ENCODE measurements around the gene SERPINA6. TPM values are rescaled to one million over a fixed set of nuclear protein-coding genes. Genes with fewer than 3 reads are reported as not detected.
"Not testable (repeated sequence)": the region's sequence is repeated elsewhere in the genome, so short reads cannot be mapped to it uniquely, and the experiment has no call there.

SERPINA6 gene
- polyA plus RNA-seq, 1 donor from 2014 or later, result not detected

DNA sequence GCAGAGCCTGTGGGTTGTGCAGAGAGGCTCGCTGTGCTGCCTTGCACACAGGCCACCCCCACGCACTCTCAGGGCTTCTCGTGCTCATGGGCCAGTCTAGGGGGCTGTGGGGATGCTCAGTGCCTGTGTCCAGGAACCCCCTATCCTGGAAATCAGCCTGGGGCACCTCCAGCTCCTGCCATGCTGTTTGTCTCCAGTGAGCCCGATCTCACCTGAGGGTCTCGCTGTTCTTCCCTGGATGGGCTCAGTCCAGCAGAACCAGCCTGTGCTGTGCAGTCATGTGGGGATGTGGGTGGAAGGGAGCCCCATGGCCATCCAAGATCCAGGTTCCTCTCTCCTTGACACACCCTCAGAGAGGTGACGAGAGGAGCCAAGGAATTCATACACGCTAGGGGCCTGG, 38.5 kb upstream of the SERPINA6 start:
- Mint-ChIP-seq H3K36me3 (no peaks in the 10 kb centered on the region), H3K27me3 (peaks cover 6% of the 10 kb centered on the region), H3K4me1 (no peaks in the 10 kb centered on the region), H3K4me3 (no peak overlapping the region), H3K9me3 (peaks cover 0 to 2% (median under 1%) of the 10 kb centered on the region in 3 donors), H3K27ac (no peak overlapping the region)

DNA sequence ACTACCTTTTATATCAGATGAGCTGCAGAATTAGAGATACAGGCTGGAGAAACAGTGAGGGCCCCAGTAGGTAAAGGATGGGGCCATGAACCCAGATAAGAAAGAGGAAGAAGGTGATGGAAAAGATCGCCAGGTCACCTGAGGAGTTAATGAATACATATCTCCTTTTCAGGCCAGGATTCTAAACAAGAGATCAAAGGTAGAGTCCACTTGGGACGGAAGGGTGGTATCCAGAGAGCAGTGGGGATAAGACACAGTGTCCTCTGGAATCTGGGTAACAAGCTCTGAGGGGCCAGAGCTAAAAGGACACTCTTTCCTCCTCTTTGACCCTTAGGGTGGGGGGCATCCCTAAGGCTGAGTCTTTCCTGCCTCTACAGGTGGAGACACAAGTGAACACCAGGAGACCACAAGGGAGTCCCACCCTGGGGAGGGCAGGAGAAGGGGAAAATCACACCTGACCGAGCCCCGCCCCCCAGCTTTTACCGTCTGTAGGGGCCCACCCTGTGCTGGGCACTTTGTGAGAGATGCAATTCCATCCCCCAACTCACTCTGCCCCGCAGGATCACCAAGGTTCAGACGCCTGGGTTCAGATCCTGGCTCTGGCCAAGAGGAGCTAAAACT, 37.9 kb upstream of the SERPINA6 start:
- Mint-ChIP-seq H3K9me3 (peaks cover 0 to 5% (median 4%) of the 10 kb centered on the region in 3 donors), H3K4me1 (peaks cover 0 to 2% (median 0%) of the 10 kb centered on the region in 3 donors), H3K27me3 (peaks cover 6% of the 10 kb centered on the region), H3K27ac (no peak overlapping the region), H3K36me3 (no peaks in the 10 kb centered on the region), H3K4me3 (no peak overlapping the region)

DNA sequence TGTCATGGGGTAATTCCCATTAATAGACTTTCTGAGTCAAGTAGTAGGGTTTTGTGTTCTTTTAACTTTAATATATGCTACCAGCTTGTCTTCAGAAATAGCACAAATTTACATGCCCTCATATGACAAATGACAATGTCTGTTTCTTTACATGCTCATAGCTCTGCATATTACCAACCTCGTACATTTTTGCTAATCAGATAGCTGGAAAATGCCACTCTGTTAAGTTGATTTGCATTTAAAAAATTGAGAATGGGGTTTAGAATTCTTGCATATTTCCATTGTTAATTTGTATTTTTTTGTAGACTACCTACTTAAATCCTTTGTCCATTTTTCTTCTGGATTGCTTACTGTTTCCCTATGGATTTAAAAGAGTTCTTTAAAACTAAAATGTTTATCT, 34.0 kb upstream of the SERPINA6 start:
- no peak overlapping the region for H3K27ac Mint-ChIP-seq

DNA sequence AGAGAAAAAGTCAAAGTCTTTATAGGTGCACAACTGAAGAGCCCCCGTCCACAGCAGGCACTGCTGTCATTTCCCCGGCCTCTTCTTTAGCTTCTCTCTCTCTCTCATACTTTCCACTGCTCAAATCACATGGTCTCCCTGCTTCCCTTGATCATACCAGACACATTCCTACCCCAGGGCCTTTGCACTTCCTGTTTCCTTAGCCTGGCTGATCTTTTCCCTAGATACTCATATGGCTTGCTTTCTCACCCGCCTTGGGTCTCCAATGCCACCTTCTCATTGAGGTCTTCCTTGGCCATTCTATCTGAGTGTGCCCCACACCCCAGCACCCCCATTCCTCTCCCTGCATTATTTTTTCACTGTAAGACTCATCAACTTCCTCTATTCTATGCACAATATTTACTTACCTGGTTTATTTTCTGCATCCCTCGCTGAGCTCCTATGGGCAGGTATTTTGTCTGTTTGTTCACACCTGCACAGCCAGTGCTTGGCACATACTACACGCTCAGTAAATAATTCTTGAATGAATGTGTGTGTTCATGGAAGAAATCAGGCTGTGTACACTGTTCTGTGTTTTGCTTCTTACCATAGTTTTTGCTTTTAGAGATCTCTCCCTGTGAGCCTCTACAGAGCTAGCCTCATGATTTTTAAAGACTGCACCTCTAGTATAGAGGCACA, 33.4 kb upstream of the SERPINA6 start:
- H3K27ac Mint-ChIP-seq, result peak overlapping the region in 1 of 3 donors; percentile 33
- peaks cover 3 to 19% (median 12%) of the 10 kb centered on the region in 3 donors for H3K9me3 Mint-ChIP-seq
- peaks cover 7% of the 10 kb centered on the region for H3K27me3 Mint-ChIP-seq
- H3K4me1 Mint-ChIP-seq, result peaks cover 0 to 6% (median 0%) of the 10 kb centered on the region in 3 donors
- peak overlapping the region in 1 of 4 donors; percentile 2 for H3K4me3 Mint-ChIP-seq
- H3K36me3 Mint-ChIP-seq, result no peaks in the 10 kb centered on the region

More for the DNA sequence above, 34.0 kb upstream of the SERPINA6 start:
- Mint-ChIP-seq H3K9me3 (peaks cover under 1 to 12% (median 9%) of the 10 kb centered on the region in 3 donors), H3K36me3 (no peaks in the 10 kb centered on the region), H3K4me1 (peaks cover 0 to 6% (median 0%) of the 10 kb centered on the region in 3 donors), H3K4me3 (no peak overlapping the region), H3K27me3 (peaks cover 7% of the 10 kb centered on the region)

DNA sequence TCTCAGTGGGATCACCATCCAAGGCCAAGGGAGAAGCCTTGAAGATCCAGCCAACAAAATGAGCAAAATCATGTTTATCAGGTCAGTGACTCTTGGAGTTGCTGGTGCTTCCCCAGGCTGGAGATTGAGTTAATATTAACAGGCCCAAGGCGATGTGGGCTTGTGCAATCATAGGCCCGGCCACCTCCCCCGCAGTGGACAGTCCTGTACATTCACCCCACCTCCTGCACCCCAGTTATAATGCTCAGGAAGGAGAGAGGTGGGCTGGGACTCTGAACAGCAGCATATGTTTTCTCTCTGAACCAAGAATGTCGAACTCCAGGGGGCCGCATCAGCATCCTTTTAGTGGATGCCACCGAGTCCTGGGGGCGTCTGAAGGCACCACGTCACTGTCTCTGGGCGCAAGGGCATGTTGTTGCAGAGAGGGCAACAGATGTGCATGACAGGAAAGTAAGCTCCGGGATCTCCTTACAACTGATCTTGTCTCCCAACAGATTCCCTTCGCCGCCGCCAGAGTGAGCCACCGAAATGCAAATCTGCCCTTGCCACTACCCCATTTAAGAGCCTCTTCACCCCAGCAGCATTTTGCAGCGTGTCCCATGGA, 32.2 kb upstream of the SERPINA6 start:
- H3K9me3 Mint-ChIP-seq, result peaks cover 3 to 19% (median 13%) of the 10 kb centered on the region in 3 donors
- no peak overlapping the region for H3K27ac Mint-ChIP-seq
- H3K4me3 Mint-ChIP-seq, result peak overlapping the region in 1 of 4 donors; percentile 78
- peaks cover 3% of the 10 kb centered on the region for H3K27me3 Mint-ChIP-seq
- no peaks in the 10 kb centered on the region for H3K36me3 Mint-ChIP-seq
- peaks cover 0 to 6% (median 0%) of the 10 kb centered on the region in 3 donors for H3K4me1 Mint-ChIP-seq

DNA sequence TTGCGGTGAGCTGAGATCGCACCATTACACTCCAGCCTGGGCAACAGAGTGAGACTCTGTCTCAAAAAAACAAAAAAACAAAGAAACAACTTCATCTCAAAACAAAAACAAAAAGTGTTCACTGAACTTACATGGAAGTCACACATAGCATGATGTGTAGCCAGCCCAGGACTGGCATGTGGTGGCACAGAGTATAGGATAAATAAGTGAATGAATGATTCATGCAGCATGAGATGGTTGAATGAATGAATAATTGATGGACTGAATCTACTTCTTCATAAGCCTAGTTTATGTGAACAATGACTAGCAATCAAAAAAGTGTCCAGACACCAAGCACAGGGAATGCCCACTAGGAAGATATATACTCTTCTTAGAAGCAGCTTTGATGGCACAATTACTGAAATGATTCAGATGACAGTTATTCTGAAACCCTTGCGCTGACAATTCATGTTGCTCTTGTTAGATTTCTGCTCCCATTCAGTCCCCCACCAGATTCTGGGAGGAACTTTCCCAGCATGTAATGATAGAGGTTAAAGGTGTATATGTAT, 31.6 kb upstream of the SERPINA6 start:
- Mint-ChIP-seq H3K4me3 (no peak overlapping the region), H3K27ac (no peak overlapping the region), H3K4me1 (peaks cover 0 to 6% (median 0%) of the 10 kb centered on the region in 3 donors), H3K9me3 (peaks cover 3 to 19% (median 13%) of the 10 kb centered on the region in 3 donors), H3K36me3 (no peaks in the 10 kb centered on the region), H3K27me3 (peaks cover 3% of the 10 kb centered on the region)

DNA sequence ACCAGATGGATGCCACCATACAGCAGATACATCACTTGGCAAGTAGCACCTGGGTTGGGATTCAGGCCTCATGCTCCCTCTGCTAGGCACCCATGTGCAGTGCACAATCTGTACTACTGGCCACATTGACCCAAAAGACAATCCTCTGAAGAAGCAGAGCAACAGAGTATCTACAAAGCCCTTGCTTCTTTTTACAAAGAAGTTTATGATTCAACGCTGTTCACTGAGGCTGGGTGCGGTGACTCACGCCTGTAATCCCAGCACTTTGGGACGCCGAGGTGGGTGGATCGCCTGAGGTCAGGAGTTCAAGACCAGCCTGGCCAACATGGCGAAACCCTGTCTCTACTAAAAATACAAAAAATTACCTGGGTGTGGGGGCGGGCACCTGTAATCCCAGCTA, 31.1 kb upstream of the SERPINA6 start:
- not testable (repeated sequence) for H3K4me3 Mint-ChIP-seq, H3K36me3 Mint-ChIP-seq, H3K27me3 Mint-ChIP-seq, H3K4me1 Mint-ChIP-seq
- peak overlapping the region in 1 of 3 donors; percentile 39 for H3K27ac Mint-ChIP-seq
- H3K9me3 Mint-ChIP-seq, result peaks cover 3 to 19% (median 13%) of the 10 kb centered on the region in 3 donors

DNA sequence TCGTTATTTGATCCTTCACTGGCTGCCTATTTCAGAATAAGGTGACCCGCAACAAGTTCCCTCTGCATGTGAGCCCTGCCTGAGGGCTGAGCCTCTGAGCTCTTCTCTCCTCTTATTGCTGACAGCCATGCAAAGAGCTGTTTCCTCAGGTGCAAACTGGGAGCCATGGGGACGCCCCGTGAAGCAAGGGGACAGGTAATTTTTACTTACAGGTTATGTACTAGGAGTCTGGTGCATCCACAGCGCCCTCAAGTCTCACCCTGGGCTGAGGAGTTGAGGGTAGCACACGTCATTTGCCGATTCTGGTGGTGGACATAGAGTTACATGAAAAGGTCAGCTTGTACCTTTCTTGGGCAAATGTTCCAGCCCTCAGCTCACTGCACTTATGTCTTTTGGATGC, 26.1 kb upstream of the SERPINA6 start:
- Mint-ChIP-seq H3K4me3 (peak overlapping the region in 1 of 4 donors; percentile 28), H3K4me1 (peaks cover 0 to 15% (median 10%) of the 10 kb centered on the region in 3 donors), H3K36me3 (no peaks in the 10 kb centered on the region), H3K9me3 (peaks cover 3 to 16% (median 10%) of the 10 kb centered on the region in 3 donors), H3K27me3 (no peaks in the 10 kb centered on the region), H3K27ac (peak overlapping the region in 1 of 3 donors; percentile 80)

DNA sequence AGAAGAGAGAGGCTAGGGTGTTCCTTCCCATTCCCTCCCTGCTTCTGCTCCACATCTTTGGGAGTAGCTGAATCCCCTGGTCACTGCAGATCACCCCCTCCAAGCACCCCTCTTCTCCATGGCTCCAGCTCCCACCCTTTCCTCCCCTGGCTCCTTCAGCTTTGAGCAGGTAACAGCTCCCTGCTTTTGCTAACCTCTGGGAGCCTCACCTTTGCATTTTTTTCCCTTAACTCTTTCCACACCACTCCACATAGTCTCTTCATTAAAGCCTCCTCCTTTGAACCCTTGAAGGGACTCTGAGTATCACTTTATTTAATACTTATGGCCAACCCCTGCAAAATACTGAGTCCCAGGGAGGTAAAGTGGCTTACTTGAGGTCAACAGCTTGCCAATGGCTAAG, 25.7 kb upstream of the SERPINA6 start:
- H3K36me3 Mint-ChIP-seq, result no peaks in the 10 kb centered on the region
- H3K27me3 Mint-ChIP-seq, result no peaks in the 10 kb centered on the region
- H3K9me3 Mint-ChIP-seq, result peaks cover 3 to 16% (median 9%) of the 10 kb centered on the region in 3 donors
- H3K27ac Mint-ChIP-seq, result peak overlapping the region in 1 of 3 donors; percentile 80
- peak overlapping the region in 1 of 4 donors; percentile 28 for H3K4me3 Mint-ChIP-seq
- peaks cover 0 to 15% (median 10%) of the 10 kb centered on the region in 3 donors for H3K4me1 Mint-ChIP-seq

DNA sequence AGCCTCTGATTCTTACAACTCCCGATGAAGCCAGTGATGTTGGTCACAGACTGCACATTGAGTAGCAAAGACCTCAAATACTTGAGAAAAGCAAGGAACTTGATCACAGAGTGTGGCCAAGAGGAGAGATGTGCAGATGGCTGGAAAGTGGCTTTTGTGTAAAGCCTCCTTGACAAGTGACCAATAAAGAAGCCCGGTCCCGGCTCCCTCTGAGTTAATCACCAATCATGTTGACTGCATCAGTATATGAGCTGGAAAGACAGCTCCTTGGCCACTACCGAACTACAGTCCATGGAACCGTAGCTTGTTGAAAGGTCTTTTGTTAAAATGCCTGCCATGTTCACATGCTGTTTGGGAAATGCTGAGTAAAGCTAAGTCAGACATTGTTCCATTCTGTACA, 23.7 kb upstream of the SERPINA6 start:
- Mint-ChIP-seq H3K27ac (peak overlapping the region in 2 of 3 donors; percentile 65 to 96), H3K4me3 (peak overlapping the region in 2 of 4 donors; percentile 46 to 65)

DNA sequence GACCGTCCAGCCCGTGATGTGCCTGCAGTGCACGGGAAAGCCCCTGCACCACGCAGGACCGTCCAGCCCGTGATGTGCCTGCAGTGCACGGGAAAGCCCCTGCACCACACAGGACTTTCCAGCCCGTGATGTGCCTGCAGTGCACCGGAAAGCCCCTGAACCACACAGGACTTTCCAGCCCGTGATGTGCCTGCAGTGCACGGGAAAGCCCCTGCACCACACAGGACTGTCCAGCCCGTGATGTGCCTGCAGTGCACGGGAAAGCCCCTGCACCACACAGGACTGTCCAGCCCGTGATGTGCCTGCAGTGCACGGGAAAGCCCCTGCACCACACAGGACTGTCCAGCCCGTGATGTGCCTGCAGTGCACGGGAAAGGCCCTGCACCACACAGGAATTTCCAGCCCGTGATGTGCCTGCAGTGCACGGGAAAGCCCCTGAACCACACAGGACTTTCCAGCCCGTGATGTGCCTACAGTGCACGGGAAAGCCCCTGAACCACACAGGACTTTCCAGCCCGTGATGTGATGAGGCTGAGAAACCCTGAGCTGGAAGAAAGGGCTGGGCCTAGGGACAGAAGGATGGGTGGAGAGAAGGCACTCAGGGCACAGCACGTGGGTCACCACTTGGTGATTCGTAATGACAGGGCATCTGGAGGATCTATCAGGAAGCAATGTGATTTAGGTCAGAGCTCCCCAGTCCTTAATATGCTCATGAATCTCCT, 23.1 kb upstream of the SERPINA6 start:
- not testable (repeated sequence) for H3K9me3 Mint-ChIP-seq, H3K27me3 Mint-ChIP-seq, H3K36me3 Mint-ChIP-seq
- Mint-ChIP-seq H3K4me1 (peaks cover 15 to 18% (median 16%) of the 10 kb centered on the region in 3 donors), H3K27ac (peak overlapping the region in 2 of 3 donors; percentile 65 to 96), H3K4me3 (peak overlapping the region in 2 of 4 donors; percentile 46 to 65)

More for the DNA sequence above, 23.7 kb upstream of the SERPINA6 start:
- H3K4me1 Mint-ChIP-seq, result peaks cover 9 to 18% (median 14%) of the 10 kb centered on the region in 3 donors
- no peaks in the 10 kb centered on the region for H3K36me3 Mint-ChIP-seq
- peaks cover 0 to 4% (median 4%) of the 10 kb centered on the region in 3 donors for H3K9me3 Mint-ChIP-seq
- H3K27me3 Mint-ChIP-seq, result peaks cover 1% of the 10 kb centered on the region

DNA sequence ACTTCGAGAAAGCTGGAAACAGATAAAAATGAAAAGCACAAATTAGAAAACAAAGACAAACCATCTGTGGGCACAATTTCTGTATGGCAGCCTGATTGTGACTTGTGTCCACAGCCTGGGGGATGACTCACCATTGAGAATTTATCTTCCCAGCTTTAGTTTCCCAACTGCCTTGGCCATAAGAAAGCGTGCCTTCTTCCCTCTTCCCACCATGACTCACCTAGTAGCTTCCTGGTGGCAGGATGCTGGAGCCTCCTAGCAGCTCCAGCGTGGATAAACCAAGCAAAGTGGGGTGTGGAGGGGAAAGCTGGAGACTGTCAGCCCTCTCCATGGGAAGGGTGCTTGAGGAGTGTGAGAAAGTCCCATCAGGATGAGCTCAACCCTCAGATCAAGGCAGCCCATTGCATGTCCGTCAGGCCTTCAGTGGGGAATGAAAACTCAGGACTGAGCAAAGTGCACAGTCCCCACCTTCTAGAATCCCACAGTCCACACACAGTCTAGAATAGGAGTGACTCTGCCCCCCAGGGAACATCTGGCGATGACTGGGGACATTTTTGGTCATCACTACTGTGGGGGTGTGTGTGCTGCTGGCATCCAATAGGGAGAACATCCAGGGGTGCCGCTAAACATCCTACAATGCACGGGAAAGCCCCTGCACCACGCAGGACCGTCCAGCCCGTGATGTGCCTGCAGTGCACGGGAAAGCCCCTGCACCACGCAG, 22.4 kb upstream of the SERPINA6 start:
- H3K36me3 Mint-ChIP-seq, result no peaks in the 10 kb centered on the region
- no peaks in the 10 kb centered on the region for H3K9me3 Mint-ChIP-seq
- H3K4me3 Mint-ChIP-seq, result peak overlapping the region in 2 of 4 donors; percentile 0 to 27
- peaks cover 6% of the 10 kb centered on the region for H3K27me3 Mint-ChIP-seq
- peak overlapping the region; percentile 54 to 94 (median 58) for H3K27ac Mint-ChIP-seq
- peaks cover 16 to 21% (median 18%) of the 10 kb centered on the region in 3 donors for H3K4me1 Mint-ChIP-seq

DNA sequence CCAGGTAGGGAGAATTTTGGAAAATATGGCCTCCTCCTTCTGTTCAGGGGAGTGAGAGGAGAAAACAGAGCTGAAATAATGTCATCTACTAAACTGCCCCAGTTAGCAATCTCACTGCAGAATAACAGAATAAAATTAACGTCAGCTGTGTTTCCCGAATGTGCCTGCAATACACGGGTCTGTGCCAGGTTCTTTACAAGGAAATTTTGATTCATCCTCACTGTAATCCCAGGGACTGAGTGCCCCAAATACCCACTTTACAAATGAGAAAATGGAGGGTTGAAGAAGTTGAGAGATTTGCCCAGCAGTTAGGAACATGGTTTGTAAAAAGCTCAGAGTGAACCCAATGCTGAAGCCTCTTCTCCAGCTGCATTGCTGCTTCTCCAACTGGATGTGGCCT, 21.3 kb upstream of the SERPINA6 start:
- H3K27ac Mint-ChIP-seq, result peak overlapping the region in 1 of 3 donors; percentile 58
- no peak overlapping the region for H3K4me3 Mint-ChIP-seq
- peaks cover 6% of the 10 kb centered on the region for H3K27me3 Mint-ChIP-seq
- peaks cover 2% of the 10 kb centered on the region for H3K36me3 Mint-ChIP-seq
- peaks cover 16 to 21% (median 18%) of the 10 kb centered on the region in 3 donors for H3K4me1 Mint-ChIP-seq
- no peaks in the 10 kb centered on the region for H3K9me3 Mint-ChIP-seq

All from IgD-negative memory B cell (primary cell).